ENCODE results near the gene KRTAP20-1. TPM values are rescaled to one million over a fixed set of nuclear protein-coding genes. Genes with fewer than 3 reads are reported as not detected.

Gene KRTAP20-1
- total RNA-seq, 4 donors from 2014 or later: not detected

GRCh38 chr21:30590297-30590696 lies 25.9 kb upstream of the KRTAP20-1 start, which contains the start of gene KRTAP22-2:
Gene KRTAP22-2, minus strand, starts transcription at chr21:30590397.
- no peak for DNase-seq
- no peaks in the 10 kb centered on the region for H3K9me3 ChIP-seq
- TF ChIP-seq CTCF (IDR thresholded peaks at IDR 0.05): no peak
- no peak for TF ChIP-seq POLR2A (IDR thresholded peaks at IDR 0.05)
- intact Hi-C loops (cut with DNase I): no loop called here
- no peaks in the 10 kb centered on the region for H3K27me3 ChIP-seq
- no peak within 1 kb of the TSS for H3K27ac ChIP-seq
- H3K4me3 ChIP-seq (replicated peaks in 1 of 3): no peak within 1 kb of the TSS
- no peaks in the 10 kb centered on the region for H3K36me3 ChIP-seq
- no peaks in the 10 kb centered on the region for H3K4me1 ChIP-seq

GRCh38 chr21:30592140-30592539 lies 24.1 kb upstream of the KRTAP20-1 start, which contains the start of gene KRTAP6-3:
Gene KRTAP6-3, plus strand, starts transcription at chr21:30592440. Its CDS starts 6 bp downstream, at chr21:30592446.
- Histone ChIP-seq H3K4me3 (replicated peaks in 1 of 3) (no peak within 1 kb of the TSS), H3K27me3 (no peaks in the 10 kb centered on the region), H3K4me1 (no peaks in the 10 kb centered on the region), H3K36me3 (no peaks in the 10 kb centered on the region), H3K27ac (no peak within 1 kb of the TSS), H3K9me3 (no peaks in the 10 kb centered on the region)
- DNase-seq: no peak
- TF ChIP-seq CTCF (IDR thresholded peaks at IDR 0.05) (no peak), POLR2A (IDR thresholded peaks at IDR 0.05) (no peak)
- intact Hi-C loops (cut with DNase I): no loop called here
- 82 to 89% methylated on average over 3 to 4 of the region's 4 CpGs for WGBS, 2 donors

GRCh38 chr21:30598802-30599201 lies 17.4 kb upstream of the KRTAP20-1 start, which contains the start of gene KRTAP6-2:
Gene KRTAP6-2, minus strand, starts transcription at chr21:30598902. Its CDS starts 28 bp downstream, at chr21:30598874.
- Histone ChIP-seq H3K4me3 (replicated peaks in 1 of 3) (no peak within 1 kb of the TSS), H3K36me3 (no peaks in the 10 kb centered on the region), H3K4me1 (no peaks in the 10 kb centered on the region), H3K27me3 (no peaks in the 10 kb centered on the region), H3K9me3 (no peaks in the 10 kb centered on the region), H3K27ac (no peak within 1 kb of the TSS)
- intact Hi-C loops (cut with DNase I): no loop called here
- no peak for TF ChIP-seq CTCF (IDR thresholded peaks at IDR 0.05)
- TF ChIP-seq POLR2A (IDR thresholded peaks at IDR 0.05): no peak
- 97 to 99% methylated on average over 6 of the region's 6 CpGs for WGBS, 2 donors
- DNase-seq: no peak

GRCh38 chr21:30600787-30601186 lies 15.4 kb upstream of the KRTAP20-1 start, which contains the start of gene KRTAP22-1:
Gene KRTAP22-1, plus strand, starts transcription at chr21:30601087.
- H3K27me3 ChIP-seq: no peaks in the 10 kb centered on the region
- TF ChIP-seq POLR2A (IDR thresholded peaks at IDR 0.05): no peak
- no peak for TF ChIP-seq CTCF (IDR thresholded peaks at IDR 0.05)
- H3K4me3 ChIP-seq (replicated peaks in 1 of 3): no peak within 1 kb of the TSS
- H3K36me3 ChIP-seq: no peaks in the 10 kb centered on the region
- H3K27ac ChIP-seq: no peak within 1 kb of the TSS
- H3K4me1 ChIP-seq: no peaks in the 10 kb centered on the region
- H3K9me3 ChIP-seq: no peaks in the 10 kb centered on the region
- DNase-seq: no peak
- WGBS, 2 donors: 0 to 22% methylated on average over 1 of the region's 1 CpG
- intact Hi-C loops (cut with DNase I): no loop called here

- Histone ChIP-seq H3K4me1 (no peaks in the 10 kb centered on the region), H3K9me3 (no peaks in the 10 kb centered on the region), H3K27me3 (no peaks in the 10 kb centered on the region), H3K36me3 (no peaks in the 10 kb centered on the region), H3K27ac (no peak overlapping the region), H3K4me3 (replicated peaks in 1 of 3) (no peak overlapping the region)
- DNase-seq: no peak
- TF ChIP-seq POLR2A (IDR thresholded peaks at IDR 0.05): no peak
- TF ChIP-seq CTCF (IDR thresholded peaks at IDR 0.05): no peak
- intact Hi-C loops (cut with DNase I): no loop called here
- 89 to 100% methylated on average over 2 of the region's 2 CpGs for WGBS, 2 donors
These were observed 10.3 kb upstream of the KRTAP20-1 start for GRCh38 chr21:30605968-30606367.
